Measurements from ENCODE around the gene PTH1R.

- TF ChIP-seq POLR2A (IDR thresholded peaks at IDR 0.05; ENCODE audit: low read depth) = no peak
- TF ChIP-seq CTCF (IDR thresholded peaks at IDR 0.05) = no peak
- TF ChIP-seq EP300 (IDR thresholded peaks at IDR 0.05) = no peak
Measured at GRCh38 chr3:46910166-46910760, 32.7 kb downstream of the PTH1R start.

Data from esophagus muscularis mucosa (tissue), 4 donors.